Heart right ventricle (tissue), 16 donors: ENCODE data around the gene NRXN3. TPM values are rescaled to one million over a fixed set of nuclear protein-coding genes. Genes with fewer than 3 reads are reported as not detected.

Experiments used
- ATAC-seq, 8 donors: fragments of 200-7000 bp; cut with Tn5 transposase; one replicate each; pipeline ENCODE4 v1.9.1; 2020; ENCODE audit warnings: mild to moderate bottlenecking in 8 of 8, moderate library complexity in 8 of 8, moderate number of reproducible peaks in 1 of 8
- DNase-seq, 2 donors: peaks; one replicate each; pipeline ENCODE4 v3.0.0-alpha.2; 2020
- H3K27ac ChIP-seq, 10 donors: fragments of 200-600 bp; sonication (generic) in 2 of 10; one replicate each; pipeline versions ENCODE4 v1.5.0 to v1.8.0; 2020 to 2022; ENCODE audit warnings: mild to moderate bottlenecking in 3 of 10
- H3K27me3 ChIP-seq, 7 donors: fragments of 200-600 bp; one replicate each; pipeline ENCODE4 v1.8.0; 2021 to 2022; ENCODE audit warnings: mild to moderate bottlenecking in 2 of 7
- H3K36me3 ChIP-seq, 9 donors: fragments of 200-600 bp; sonication (generic) in 1 of 9; one replicate each; pipeline versions ENCODE4 v1.5.0 to v1.8.0; 2020 to 2022; ENCODE audit warnings: mild to moderate bottlenecking in 2 of 9
- H3K4me1 ChIP-seq, 9 donors: fragments of 200-600 bp; sonication (generic) in 1 of 9; one replicate each; pipeline versions ENCODE4 v1.5.0 to v1.8.0; 2020 to 2022; ENCODE audit warnings: mild to moderate bottlenecking in 4 of 9
- H3K4me3 ChIP-seq, 10 donors: fragments of 200-600 bp; sonication (generic) in 2 of 10; one replicate each; pipeline versions ENCODE4 v1.5.0 to v1.8.0; 2020 to 2022; ENCODE audit warnings: mild to moderate bottlenecking in 7 of 10, moderate library complexity in 2 of 10
- H3K9me3 ChIP-seq, 11 donors: fragments of 200-600 bp in 10 of 11; sonication (generic) in 2 of 11; one replicate each; pipeline versions ENCODE4 v1.5.0 to v1.8.0; 2013 to 2022; ENCODE audit warnings: mild to moderate bottlenecking in 2 of 11, control low read depth in 1 of 11, moderate library complexity in 1 of 11
- WGBS, 2 donors: extraction: QIAGEN DNeasy Blood & Tissue Kit; methylation state at CpG; one replicate each; pipeline ENCODE4 v1.1.7; 2013; ENCODE audit warnings: inconsistent platforms in 1 of 2; 5-methylcytosine and 5-hydroxymethylcytosine counted together
- intact Hi-C, 10 donors: fragments of 100-400 bp; cut with DNase I; formaldehyde crosslinking; loops; one replicate each; pipeline versions ENCODE4 v1.11.1 to v1.14.2; 2022
- polyA plus RNA-seq, 2 donors: library from polyadenylated mRNA; stranded (reverse); fragments of 200-250 nt; gene quantifications; one replicate each; pipeline ENCODE4 v1.2.3, GENCODE V29; 2013
- total RNA-seq, 10 donors: library from RNA; stranded (reverse); fragmentation: NEBNext Ultra II Directional in 3 of 10; extraction: Animal tissue kit (Norgen Biotek cat#: 25700) in 3 of 10; gene quantifications; one replicate each; pipeline versions ENCODE4 v1.2.1 to v1.2.4, GENCODE V29; 2021 to 2023
- TF ChIP-seq, protein P1 (sequence below), 9 donors: fragments of 200-600 bp; sonication (generic) in 2 of 9; IDR thresholded peaks; one replicate each; pipeline versions ENCODE4 v1.5.0 to v1.8.0; 2021 to 2022; ENCODE audit warnings: antibody characterized with exemption in 9 of 9, mild to moderate bottlenecking in 5 of 9, moderate library complexity in 1 of 9
- donor health status: Arrhythmogenic right ventricular cardiomyopathy.
- donor health status: ischemic (EF 13 %, LVEDD 7.1; RV severe dilation, severe dysfunction).
- donor health status: healthy with polysubstance abuse.
- donor health status: DM: no; HTN: yes; CAD: no.
- donor health status: DM: no; HTN: no; CAD: no.
- donor health status: ischemic (EF 25% LVEDD 6.9; RV normal size, moderate dysfunction).
- donor health status: ischemic (EF 25% LVEDD 5.7; RV mildly dilated, moderate dysfunction).
- donor health status: healthy.
- donor health status: DM: yes; HTN: yes; CAD: no.
- donor health status: Ischemic cardiomyopathy.
- donor health status: ischemic (EF 35%, LVEDD 5.7; RV mildly dilated, moderate dysfunction).
- donor health status: nonischemic (EF 11% LVEDD 7.7; RV severe dilation, severe dysfunction).
- donor health status: DM: yes; HTN: yes; CAD: no.
- donor health status: PGD.
- donor health status: ischemic (EF 29% LVEDD 5.4; RV normal size, mild dysfunction).
- donor health status: nonischemic (EF 23%, LVEDD 6.1; RV moderate dilation, normal function).

The NRXN3 gene
- total and polyA plus RNA-seq, 12 donors: 0.23 to 1.8 (median 0.87) TPM

GRCh38 chr14:79465651-79466050 lies 1295.5 kb downstream of the NRXN3 start:
- TF ChIP-seq, protein P1, sequence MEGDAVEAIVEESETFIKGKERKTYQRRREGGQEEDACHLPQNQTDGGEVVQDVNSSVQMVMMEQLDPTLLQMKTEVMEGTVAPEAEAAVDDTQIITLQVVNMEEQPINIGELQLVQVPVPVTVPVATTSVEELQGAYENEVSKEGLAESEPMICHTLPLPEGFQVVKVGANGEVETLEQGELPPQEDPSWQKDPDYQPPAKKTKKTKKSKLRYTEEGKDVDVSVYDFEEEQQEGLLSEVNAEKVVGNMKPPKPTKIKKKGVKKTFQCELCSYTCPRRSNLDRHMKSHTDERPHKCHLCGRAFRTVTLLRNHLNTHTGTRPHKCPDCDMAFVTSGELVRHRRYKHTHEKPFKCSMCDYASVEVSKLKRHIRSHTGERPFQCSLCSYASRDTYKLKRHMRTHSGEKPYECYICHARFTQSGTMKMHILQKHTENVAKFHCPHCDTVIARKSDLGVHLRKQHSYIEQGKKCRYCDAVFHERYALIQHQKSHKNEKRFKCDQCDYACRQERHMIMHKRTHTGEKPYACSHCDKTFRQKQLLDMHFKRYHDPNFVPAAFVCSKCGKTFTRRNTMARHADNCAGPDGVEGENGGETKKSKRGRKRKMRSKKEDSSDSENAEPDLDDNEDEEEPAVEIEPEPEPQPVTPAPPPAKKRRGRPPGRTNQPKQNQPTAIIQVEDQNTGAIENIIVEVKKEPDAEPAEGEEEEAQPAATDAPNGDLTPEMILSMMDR (IDR thresholded peaks at IDR 0.05): no peak
- H3K4me3 ChIP-seq: no peak overlapping the region
- no peaks in the 10 kb centered on the region for H3K9me3 ChIP-seq
- WGBS, 2 donors: 85 to 96% methylated on average over 3 of the region's 3 CpGs
- no peaks in the 10 kb centered on the region for H3K36me3 ChIP-seq
- no peaks in the 10 kb centered on the region for H3K27me3 ChIP-seq
- H3K27ac ChIP-seq: no peak overlapping the region
- intact Hi-C loops: no loop called here
- no peak for DNase-seq
- ATAC-seq: no peak
- H3K4me1 ChIP-seq: no peaks in the 10 kb centered on the region

- 83 to 87% methylated on average over 13 of the region's 13 CpGs for WGBS, 2 donors
- Histone ChIP-seq H3K36me3 (no peaks in the 10 kb centered on the region), H3K4me3 (no peak overlapping the region), H3K4me1 (no peaks in the 10 kb centered on the region), H3K9me3 (no peaks in the 10 kb centered on the region), H3K27me3 (no peaks in the 10 kb centered on the region), H3K27ac (no peak overlapping the region)
- intact Hi-C loops: no loop called here
- DNase-seq: no peak
- TF ChIP-seq, protein P1 (IDR thresholded peaks at IDR 0.05): no peak
- no peak for ATAC-seq
These were observed 1296.9 kb downstream of the NRXN3 start for GRCh38 chr14:79466938-79467527.

GRCh38 chr14:79467835-79468234 lies 1297.7 kb downstream of the NRXN3 start:
- H3K9me3 ChIP-seq: no peaks in the 10 kb centered on the region
- H3K4me1 ChIP-seq: no peaks in the 10 kb centered on the region
- intact Hi-C loops: no loop called here
- no peak overlapping the region for H3K27ac ChIP-seq
- no peak for ATAC-seq
- no peaks in the 10 kb centered on the region for H3K27me3 ChIP-seq
- DNase-seq: no peak
- TF ChIP-seq, protein P1 (IDR thresholded peaks at IDR 0.05): no peak
- WGBS, 2 donors: 67 to 78% methylated on average over 2 of the region's 2 CpGs
- no peaks in the 10 kb centered on the region for H3K36me3 ChIP-seq
- no peak overlapping the region for H3K4me3 ChIP-seq

DNA sequence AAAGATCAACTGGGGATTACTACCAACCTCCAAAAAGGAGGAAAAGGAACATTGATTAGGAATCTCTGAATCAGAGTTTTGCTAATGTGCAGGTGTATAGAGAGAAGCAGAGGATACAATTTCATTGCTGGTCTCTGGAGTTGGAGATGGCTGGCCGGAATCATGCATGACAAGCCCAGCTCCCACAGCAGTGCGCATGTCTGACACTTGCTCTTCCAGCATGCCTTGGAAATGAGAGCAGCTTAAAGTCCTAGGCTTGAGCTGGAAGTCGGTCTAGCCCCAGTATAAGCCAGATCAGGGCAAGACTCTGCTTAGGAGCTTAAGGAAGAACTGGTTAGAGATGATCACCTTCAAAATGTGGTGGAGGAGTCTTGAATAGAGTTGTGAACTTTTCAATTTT lies 1298.3 kb downstream of the NRXN3 start:
- H3K9me3 ChIP-seq: no peaks in the 10 kb centered on the region
- TF ChIP-seq, protein P1 (IDR thresholded peaks at IDR 0.05): no peak
- no peak overlapping the region for H3K4me3 ChIP-seq
- no peaks in the 10 kb centered on the region for H3K36me3 ChIP-seq
- DNase-seq (no peak), ATAC-seq (no peak)
- intact Hi-C loops: no loop called here
- no peak overlapping the region for H3K27ac ChIP-seq
- 89 to 90% methylated on average over 3 of the region's 3 CpGs for WGBS, 2 donors
- H3K4me1 ChIP-seq: no peaks in the 10 kb centered on the region
- H3K27me3 ChIP-seq: no peaks in the 10 kb centered on the region
